GM21515 (cell line): ENCODE results near the gene NUMB.

Experiments used
- ATAC-seq: cut with Tn5 transposase; IDR thresholded peaks from one replicate; pipeline ENCODE4 v1.9.1; 2021; ENCODE audit not compliant: unreplicated experiment

Gene NUMB

DNA sequence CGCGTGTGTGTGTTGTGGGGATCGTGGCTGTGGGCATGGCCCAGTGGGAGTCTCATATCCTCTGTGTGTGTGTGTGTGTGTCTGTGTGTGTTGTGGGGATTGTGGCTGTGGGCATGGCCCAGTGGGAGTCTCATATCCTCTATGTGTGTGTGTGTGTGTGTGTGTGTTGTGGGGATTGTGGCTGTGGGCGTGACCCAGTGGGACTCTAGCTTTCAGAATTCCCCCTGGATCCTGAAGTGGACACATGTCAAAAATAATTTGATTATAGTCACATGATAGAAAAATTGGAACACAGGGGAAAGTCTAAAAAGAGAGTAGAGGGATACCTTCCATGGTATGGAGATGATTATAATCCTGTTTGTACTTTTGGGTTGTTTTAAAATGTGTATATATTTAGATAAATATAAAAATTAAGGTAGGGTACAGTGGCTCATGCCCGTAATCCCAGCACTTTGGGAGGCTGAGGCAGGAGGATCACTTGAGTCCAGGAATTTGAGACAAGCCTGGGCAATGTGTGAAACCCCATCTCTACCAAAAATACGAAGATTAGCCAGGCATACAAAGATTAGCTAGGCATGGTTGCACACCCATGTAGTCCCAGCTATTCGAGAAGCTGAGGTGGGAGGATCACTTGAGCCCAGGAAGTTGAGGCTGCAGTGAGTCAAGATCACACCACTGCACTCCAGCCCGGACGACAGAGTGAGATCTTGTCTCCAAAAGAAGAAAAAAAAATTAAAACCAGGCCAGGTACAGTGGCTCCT lies 210.1 kb downstream of the NUMB start:
- no peak for ATAC-seq

DNA sequence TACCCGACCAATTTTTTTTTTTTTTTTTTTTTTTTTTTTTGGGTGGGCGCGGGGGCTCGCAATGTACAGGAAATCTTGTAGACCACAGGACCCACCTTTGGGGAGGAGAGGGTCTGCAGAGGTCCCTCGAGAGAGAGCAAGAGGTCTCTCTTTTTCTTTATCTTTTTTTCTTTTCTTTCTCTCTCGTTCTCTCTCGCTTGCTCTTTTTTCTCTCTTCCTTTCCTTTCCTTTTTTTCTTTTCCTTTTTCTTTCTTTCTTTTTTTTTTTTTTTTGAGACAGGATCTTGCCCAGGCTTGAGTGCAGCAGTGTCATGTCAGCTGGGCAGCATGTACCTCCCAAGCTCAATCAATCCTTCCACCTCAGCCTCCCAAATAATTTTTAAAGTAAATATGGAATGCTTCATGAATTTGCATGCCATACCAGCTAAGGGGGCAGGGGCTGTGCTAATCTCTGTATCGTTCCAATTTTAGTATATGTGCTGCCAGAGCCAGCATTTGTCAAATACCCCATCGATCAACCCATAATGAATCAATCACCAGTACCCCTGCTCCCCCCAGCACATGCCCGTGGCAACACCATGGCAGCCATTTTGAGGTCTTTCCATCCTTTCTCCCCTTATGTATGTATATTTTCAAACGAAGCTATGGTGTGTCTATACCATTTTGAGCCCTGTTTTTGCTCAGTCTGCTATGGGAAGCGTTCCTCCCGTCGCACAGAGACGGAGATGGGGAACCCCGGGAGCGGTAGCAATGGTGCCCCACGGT lies 211.8 kb downstream of the NUMB start:
- no peak for ATAC-seq

DNA sequence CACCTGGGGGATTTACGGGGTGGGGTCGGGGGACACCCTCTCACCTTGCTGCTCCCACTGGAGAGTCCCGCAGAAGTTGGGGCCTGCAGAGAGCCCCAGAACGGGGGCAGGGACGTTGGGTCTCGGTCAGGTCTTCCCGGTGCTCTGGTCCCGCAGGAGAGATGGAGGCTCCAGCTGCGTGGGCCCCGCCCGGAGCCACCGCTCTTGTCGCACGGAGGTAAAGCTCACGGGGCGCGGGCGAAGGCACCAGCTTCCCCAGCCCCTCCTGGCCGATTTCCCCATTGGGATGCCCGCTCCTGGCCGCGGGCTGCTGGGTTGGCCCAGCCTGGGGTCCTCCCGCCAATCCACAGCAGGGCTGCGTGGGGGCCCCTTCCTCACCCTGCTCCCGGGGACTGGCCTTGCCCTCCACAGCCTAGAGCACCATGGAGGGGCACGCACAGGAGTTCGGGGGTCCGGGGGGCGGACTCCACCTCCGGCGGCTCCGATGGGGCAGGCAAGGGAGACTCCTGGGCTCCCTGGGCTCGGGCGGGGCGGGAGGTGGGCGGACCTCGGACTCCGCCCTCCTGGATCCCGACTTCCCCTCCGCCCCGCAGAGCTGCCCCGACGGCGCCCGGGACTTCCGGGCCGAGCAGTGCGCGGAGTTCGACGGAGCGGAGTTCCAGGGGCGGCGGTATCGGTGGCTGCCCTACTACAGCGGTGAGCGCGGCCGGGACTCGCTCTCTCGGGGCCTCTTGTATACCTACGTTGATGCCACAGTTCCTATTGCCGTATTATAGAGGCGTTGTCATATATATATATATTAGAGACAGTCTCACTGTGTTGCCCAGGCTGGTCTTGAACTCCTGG lies 212.6 kb downstream of the NUMB start:
- ATAC-seq = no peak

DNA sequence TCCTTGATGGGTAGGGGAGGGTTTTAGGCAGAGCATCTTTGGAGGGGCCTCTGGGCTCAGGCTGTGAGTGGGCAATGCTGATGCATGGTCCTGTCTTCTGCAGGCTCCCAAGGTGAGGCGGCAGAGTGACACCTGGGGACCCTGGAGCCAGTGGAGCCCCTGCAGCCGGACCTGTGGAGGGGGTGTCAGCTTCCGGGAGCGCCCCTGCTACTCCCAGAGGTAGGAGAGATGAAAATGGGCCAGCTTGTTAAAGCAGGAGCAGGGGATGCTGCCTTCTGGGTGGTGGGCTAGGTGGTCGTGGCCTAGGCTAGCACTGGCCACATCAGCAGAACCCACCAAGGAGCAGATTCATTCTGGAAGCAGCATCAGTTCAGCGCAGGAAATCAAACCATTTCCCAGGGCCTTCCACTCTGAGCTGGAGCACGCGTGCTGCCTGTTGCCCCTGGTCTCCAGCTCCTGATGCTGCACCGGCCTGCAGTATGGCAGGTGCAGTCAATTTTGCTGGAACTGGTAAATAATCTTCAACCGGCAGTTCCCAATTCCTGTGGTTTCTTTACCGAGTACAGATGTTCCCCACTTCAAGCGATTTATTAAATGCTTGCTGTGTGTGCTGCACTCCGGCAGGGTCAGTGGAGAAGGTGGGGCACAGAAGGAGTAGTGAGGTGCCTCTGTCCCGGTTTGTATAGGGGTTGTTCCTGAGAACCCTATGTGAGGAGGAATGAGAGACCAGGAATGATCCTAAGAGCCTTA lies 213.6 kb downstream of the NUMB start:
- ATAC-seq = no peak

DNA sequence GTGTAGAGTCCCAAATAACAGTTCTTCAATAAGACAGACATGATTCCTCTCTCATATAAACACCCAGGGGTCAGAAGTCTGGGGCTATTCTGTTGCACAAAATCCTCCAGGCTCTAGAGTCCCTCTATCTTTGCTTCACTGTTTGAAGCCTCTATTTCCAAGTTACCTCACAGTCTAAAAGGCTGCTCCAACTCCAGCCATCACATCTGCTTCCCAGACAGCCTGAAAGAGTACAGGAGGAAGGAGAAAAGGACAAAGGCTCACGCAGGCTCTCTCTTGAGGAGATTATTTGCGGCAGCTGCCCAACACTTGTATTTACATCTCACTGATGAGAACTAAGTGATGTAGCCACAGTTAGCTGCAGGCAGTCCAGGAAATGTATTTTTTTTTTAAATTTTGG lies 214.6 kb downstream of the NUMB start:
- no peak for ATAC-seq

DNA sequence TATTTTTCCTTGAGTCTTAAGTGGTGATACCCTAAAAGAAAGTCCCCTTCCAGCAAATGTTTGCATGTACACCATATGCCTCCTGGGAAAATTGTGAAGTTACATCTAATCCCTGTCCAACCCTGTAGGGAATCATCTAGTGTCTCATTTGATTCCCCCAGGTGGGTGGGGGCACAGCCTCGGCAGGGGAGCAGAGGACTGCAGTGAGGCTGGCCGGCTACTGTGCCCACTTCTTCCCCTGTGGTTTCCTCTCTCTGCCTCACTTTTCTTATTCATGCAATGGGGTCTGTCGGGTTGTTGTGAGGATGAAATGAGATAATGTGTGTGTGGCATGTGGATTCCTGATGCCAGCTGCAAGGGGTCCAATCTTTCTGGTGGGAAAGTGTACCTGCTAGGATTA lies 215.0 kb downstream of the NUMB start:
- ATAC-seq = no peak

DNA sequence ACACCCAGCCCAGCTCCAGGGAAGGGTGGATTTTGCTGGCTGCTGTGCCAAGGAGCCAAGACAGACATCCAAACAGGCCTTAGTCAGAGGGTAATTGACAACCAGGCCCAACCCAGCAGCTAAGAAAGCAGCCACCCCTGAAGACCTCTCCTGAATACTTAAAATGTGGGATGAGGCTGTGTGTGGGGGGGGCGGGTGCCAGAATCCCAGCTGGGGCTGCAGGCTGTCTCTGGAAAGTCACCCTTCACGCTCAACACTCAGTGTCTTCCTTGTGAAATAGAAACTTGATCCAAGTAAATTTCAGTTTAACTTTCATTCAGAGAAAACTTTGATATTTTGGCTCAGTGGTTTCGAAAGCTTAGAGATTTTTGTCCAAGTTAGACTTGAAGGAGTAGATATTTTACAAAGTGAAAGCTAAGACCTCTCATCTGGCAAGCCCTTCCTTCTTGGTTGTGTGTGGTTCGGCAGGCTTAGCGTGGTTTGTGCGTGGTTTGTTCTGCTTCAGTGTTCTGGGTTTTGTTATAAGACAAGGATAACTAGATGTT lies 215.9 kb downstream of the NUMB start:
- no peak for ATAC-seq

DNA sequence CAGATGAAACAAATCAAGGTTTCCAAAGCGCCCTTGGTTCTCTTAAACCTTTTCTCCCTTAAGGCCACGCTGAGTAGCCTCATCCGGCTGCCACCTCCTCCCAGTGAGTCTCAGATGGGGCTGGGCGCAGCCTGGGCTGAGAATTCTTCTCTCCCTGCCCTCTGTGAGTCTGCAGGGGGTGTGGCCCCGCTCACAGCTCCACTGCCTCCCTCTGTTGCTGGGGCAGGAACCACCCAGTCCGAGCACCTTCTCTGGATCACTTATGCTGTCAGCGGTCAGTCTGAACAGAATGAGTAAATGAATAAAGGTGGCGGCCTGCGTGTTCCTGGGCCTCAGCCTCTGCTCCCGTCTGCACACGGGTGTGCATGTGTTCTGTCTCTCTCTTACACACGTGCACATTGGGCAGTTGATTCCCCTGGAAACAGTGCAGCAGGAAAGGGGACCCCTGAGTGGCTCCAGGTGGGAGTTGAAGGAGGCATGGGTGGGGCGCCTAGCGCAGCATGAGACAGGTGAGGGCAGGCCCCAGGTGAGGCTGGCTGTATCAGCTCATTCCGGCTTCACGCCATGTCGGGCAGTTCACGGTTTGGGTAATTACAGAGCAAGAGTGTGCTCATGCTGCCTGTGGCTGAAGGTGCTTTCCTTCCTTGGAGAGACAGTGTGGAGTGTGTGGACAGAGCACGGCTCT lies 216.7 kb downstream of the NUMB start:
- no peak for ATAC-seq

DNA sequence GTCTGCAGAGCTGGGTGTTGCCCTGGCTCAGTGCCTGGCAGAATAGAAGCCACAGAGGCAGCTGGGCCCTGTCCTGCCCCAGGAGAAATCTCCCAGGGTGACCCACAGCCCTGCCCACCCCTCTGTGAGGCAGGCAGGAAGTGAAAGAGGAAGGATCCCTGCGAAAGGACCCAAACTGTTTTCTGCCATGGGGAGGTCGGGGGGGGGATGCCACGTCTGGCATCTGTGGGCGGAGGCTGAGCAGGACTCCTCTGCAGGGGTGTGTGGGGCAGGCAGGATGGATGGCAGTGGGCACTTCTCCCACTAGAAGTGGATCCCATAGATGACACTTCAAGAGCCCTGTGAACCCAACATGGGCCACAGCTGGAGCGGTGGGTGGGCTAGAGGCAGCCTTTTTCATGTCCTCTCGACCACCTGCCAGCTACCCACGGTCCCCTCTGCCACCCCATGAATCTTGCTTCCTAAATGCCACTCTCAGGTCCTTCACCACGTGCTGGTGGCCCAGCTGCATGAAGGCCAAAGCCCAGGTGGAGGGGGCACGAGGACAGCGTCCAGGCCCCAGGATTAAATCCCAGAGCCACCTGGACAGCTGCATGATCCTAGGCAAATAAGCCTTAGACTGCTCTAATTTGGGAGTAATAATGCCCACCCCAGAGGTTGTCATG lies 217.4 kb downstream of the NUMB start:
- no peak for ATAC-seq

DNA sequence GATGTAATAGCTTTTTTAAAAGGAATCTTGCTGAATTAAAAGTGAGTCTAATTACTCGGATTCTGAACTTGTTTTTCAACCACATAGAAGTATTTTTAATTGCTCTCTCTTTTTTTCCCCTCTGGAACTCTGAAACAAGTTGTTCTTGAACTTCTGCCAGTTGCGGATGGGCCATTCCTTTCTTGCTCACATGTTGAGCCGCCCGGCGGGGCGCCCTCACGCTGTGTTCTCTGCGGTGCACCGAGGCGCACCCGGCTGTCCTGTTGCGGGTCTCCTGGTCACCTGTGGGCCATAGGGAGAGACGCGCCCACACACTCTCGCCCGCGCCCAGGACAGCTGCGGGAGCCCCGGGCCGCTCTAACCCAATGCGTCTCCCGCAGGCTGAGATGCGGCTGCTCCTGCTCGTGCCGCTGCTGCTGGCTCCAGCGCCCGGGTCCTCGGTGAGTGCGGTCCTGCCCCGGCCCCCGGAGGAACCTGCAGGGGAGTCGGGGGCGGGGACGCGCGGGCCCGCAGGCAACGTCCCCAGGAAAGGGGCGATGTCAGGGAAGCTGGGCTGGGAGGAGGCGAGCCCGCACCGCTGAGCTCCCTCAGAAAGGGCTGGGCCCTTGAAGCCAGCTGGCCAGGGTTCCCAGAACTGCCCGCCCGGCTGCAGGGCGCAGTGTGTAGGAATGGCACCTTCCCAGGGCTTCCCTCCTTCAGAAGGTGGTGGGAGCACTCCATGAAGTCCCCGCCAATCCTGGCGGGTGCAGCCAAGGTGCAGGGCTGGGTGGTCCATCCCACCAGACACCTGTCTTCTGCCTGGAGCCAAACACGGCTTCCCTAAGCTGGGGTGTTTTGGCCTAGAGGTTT lies 218.7 kb downstream of the NUMB start:
- ATAC-seq = no peak

DNA sequence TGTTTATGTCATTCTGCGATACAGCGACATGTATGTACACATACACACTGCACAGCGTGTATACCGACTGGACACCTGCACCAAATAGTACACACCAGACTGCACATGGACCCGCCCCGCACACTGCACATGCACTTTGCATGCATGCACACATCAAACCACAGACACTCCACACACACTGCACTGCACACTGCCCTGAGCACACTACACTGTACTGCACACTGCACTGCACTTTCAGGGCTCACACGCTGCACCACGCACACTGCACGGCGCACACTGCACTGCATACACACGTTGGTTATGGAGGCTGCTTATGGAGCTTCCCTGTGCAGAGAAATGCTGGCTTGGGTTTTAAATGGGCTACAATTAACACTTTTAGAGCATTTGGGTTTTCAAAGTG lies 219.4 kb downstream of the NUMB start:
- no peak for ATAC-seq

DNA sequence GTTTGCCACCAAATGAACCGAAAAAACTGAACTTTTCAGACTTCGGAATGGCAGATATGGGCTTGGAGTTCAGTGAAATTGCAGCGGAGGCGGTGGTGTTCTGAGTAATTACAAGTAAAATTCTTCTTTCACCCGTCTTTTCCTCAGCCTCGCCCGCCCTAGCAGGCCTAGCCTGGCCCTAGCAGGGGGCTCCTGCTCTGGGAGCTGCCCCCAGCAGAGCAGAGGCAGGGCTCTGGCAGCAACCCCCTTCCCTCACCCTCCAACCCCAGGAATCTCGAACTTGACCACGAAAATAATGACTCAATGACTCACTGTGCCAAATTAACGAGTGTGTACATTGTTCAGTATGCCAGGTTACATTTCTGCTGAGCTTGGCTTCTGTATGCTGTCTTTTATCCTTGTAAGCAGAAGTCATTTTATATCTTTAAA lies 219.9 kb downstream of the NUMB start:
- no peak for ATAC-seq

DNA sequence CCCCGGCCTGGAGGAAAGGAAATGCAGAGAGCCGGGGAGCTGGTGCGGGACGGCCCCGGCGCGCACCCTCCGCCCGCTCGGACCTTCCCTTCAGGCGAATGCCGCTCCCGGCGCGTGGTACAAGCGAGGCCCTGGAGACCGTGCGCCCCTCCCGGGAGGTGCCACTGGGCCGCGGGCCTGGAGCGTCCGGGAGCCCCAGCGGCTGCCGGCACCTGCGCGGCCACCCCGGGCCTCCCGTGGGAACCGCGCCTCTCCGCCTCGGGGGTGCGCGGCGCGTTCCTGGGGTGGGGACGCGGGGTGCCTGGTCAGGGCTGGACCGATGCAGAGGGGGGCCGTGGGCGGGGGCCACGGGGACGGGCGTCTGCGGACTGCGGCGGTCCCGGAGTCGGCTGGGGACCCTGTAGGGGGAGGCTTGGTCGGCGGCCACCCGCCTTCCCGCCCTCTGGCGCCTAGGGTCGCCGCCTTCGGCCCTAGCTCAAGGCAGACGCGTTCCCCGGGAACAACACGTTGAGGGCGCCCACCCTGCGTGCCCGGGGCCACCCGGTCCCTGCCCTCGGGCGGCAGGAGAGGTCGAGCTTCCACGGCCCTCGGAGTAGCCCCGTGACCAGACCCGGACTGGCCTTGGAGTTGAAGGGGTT lies 220.4 kb downstream of the NUMB start:
- ATAC-seq = no peak

DNA sequence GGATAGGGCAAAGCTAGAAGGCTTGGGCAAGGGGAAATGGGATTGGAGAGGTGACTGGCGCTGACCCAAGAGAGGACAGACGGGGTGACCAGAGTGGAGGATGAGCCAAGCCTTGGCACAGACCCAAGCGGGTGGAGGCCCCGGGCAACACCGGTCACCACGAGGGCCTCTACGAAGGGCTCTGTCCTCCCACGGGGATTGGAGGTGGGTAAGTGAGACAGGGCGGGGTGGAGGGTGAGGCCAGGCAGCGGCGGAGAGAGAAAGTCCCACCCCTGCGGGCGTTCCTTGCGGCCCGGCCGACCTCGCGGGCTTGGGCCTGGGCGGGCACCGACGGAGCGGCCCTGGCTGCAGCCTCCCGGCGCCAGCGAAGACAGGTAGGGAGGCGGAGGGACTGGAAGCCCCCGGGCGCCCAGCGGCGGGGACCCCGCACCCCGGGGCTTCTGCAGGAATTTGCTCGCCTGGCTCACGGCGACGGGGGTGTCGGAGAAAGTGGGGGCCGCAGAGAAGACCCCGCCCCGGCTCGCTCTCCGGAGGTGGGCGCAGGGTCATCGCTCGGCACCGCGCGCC lies 221.0 kb downstream of the NUMB start, which contains the start of gene PAPLN:
PAPLN (plus strand) TSS at position 288 of the 567 bp plus-strand sequence. CDS start 2,273 bp downstream, outside the sequence.
- no peak for ATAC-seq

DNA sequence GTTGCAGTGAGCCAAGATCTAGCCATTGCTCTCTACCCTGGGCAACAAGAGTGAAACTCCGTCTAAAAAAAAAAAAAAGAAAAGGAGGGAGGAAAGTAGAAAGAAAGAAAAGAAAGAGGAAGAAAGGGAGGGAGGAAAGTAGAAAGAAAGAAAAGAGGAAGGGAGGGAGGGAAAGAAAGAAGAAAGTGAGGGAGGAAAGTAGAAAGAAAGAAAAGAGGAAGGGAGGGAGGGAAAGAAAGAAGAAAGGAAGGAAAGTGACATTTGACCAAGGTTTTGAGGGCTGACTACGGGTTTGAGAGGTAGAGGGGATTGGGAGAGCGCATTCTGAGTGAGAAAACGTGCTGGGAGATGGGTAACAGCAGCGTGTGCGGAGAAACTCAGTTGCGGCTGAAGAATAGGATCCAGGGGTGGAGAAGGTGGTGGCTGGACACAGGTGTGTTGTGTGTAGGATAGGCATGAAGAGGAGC lies 221.6 kb downstream of the NUMB start:
- ATAC-seq = no peak

DNA sequence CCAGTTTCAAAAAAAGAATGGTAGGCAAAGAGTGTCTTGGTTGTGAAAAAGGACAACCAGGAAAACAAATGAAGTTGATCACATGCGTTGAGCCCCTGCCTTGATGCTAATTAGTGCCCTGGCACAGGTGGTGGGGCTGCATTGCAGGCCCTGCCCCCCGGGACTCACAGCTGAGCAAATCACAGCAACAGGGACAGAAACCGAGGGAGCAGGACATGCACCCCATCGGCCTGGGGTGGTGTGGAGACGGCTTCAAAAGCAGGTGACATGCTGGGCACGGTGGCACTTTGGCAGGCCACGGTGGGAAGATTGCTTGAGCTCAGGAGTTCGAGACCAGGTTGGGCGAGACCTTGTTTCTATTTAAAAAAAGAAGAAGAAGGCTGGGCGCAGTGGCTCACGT lies 222.2 kb downstream of the NUMB start:
- ATAC-seq = no peak

DNA sequence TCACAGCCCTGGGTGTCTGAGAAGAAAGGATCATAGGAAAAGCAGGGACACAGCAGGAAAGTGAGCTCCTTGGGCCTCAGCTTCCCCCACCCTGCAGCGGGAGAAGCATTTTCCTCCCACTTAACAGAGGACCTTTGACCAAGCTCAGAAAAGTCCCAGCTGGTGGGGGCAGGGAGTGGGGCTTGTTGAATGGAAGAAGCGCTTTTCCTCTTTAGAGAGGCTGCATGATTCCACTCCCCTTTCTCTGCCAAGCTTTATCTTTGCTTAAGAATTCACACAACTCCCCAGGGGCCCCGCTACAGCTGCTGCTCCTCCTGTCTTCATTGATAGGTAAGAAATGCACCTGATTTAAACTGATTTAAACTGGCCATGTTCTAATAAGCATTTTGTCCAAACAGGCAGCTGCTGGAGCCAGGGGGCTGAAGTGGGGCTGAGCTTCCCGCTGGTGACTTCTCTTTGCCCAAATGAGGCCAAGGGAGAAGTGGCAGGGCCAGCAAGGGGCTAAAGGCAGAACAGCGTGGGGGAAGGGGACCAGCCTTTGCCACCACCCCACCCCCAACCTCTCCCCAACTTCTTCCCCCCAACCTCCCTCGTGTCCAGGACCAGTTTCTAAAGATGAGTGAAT lies 222.7 kb downstream of the NUMB start:
- no peak for ATAC-seq
